ENCODE data around the gene ZNF331. TPM values are rescaled to one million over a fixed set of nuclear protein-coding genes. Genes with fewer than 3 reads are reported as not detected.
"Not testable (repeated sequence)": the region's sequence is repeated elsewhere in the genome, so short reads cannot be mapped to it uniquely, and the experiment has no call there.

The ZNF331 gene
- 10 to 100 TPM in 3 of 4 donors, 1 to 10 TPM in 1; 6.8 to 35.5 (median 11.9) TPM for total RNA-seq

- Histone ChIP-seq H3K4me1 (no peaks in the 10 kb centered on the region), H3K27me3 (no peaks in the 10 kb centered on the region), H3K36me3 (peaks cover 0 to 6% (median 0%) of the 10 kb centered on the region in 3 donors), H3K27ac (peak within 1 kb of the TSS; percentile 80 to 86 (median 82)), H3K4me3 (peak within 1 kb of the TSS; percentile 63 to 76 (median 72)), H3K9me3 (no peaks in the 10 kb centered on the region)
- peak; percentile 82 to 93 (median 82) for DNase-seq
- TF ChIP-seq CTCF (IDR thresholded peaks at IDR 0.05) (peak in 4 of 6 experiments; percentile 20 to 76 (median 66)), POLR2A (IDR thresholded peaks at IDR 0.05) (peak; percentile 31 to 52)
These were observed at the start of gene ZNF331 for GRCh38 chr19:53537521-53538377. Gene ZNF331, plus strand, starts transcription at chr19:53538145. Its CDS starts 31,232 bp downstream, at chr19:53569377.

GRCh38 chr19:53492153-53492552, 45.8 kb upstream of the ZNF331 start:
- H3K9me3 ChIP-seq, result peaks cover 0 to 87% (median 19%) of the 10 kb centered on the region in 4 donors
- no peaks in the 10 kb centered on the region for H3K27me3 ChIP-seq
- peaks cover 0 to 44% (median 0%) of the 10 kb centered on the region in 3 donors for H3K36me3 ChIP-seq
- H3K27ac ChIP-seq, result no peak overlapping the region
- no peak for TF ChIP-seq POLR2A (IDR thresholded peaks at IDR 0.05)
- no peak for TF ChIP-seq CTCF (IDR thresholded peaks at IDR 0.05)
- no peak overlapping the region for H3K4me3 ChIP-seq
- DNase-seq, result no peak
- H3K4me1 ChIP-seq, result no peaks in the 10 kb centered on the region

GRCh38 chr19:53497311-53498023, 40.5 kb upstream of the ZNF331 start:
- H3K9me3 ChIP-seq, result peaks cover 0 to 36% (median 9%) of the 10 kb centered on the region in 4 donors
- not testable (repeated sequence) for H3K4me3 ChIP-seq, H3K36me3 ChIP-seq, H3K27ac ChIP-seq, DNase-seq, H3K27me3 ChIP-seq, H3K4me1 ChIP-seq

GRCh38 chr19:53498024-53498395, 39.9 kb upstream of the ZNF331 start:
- H3K9me3 ChIP-seq, result peaks cover 0 to 30% (median 6%) of the 10 kb centered on the region in 4 donors
- not testable (repeated sequence) for H3K27me3 ChIP-seq, DNase-seq, H3K4me3 ChIP-seq, H3K36me3 ChIP-seq, H3K27ac ChIP-seq, H3K4me1 ChIP-seq

- H3K36me3 ChIP-seq, H3K27ac ChIP-seq, DNase-seq, H3K4me3 ChIP-seq, H3K27me3 ChIP-seq, H3K4me1 ChIP-seq, H3K9me3 ChIP-seq: not testable (repeated sequence)
These were observed 34.8 kb upstream of the ZNF331 start for GRCh38 chr19:53503151-53503550.

- H3K36me3 ChIP-seq, H3K27me3 ChIP-seq, H3K4me3 ChIP-seq, H3K27ac ChIP-seq, H3K4me1 ChIP-seq, H3K9me3 ChIP-seq, DNase-seq: not testable (repeated sequence)
These were observed 34.1 kb upstream of the ZNF331 start for GRCh38 chr19:53503671-53504364.

GRCh38 chr19:53504365-53504703, 33.6 kb upstream of the ZNF331 start:
- DNase-seq, H3K27me3 ChIP-seq, H3K4me1 ChIP-seq, H3K9me3 ChIP-seq, H3K36me3 ChIP-seq: not testable (repeated sequence)
- Histone ChIP-seq H3K4me3 (peak overlapping the region in 1 of 4 donors; percentile 7), H3K27ac (peak overlapping the region in 1 of 4 donors; percentile 35)

- Histone ChIP-seq H3K4me3 (peak overlapping the region in 1 of 4 donors; percentile 7), H3K4me1 (no peaks in the 10 kb centered on the region), H3K9me3 (no peaks in the 10 kb centered on the region), H3K27me3 (no peaks in the 10 kb centered on the region), H3K36me3 (no peaks in the 10 kb centered on the region), H3K27ac (peak overlapping the region in 1 of 4 donors; percentile 35)
- DNase-seq, result no peak
- TF ChIP-seq CTCF (IDR thresholded peaks at IDR 0.05) (no peak), POLR2A (IDR thresholded peaks at IDR 0.05) (no peak)
These were observed 33.1 kb upstream of the ZNF331 start for GRCh38 chr19:53504885-53505284.
